ENCODE measurements around the gene ALK. TPM values are rescaled to one million over a fixed set of nuclear protein-coding genes. Genes with fewer than 3 reads are reported as not detected.

ALK gene
- polyA plus RNA-seq, 1 of the 3 experiments (the other 2 are of a cell fraction): 0.30 TPM

GRCh38 chr2:29755829-29756228, 165.6 kb downstream of the ALK start:
- Histone ChIP-seq H3K4me3 (ENCODE audit: low read depth in 2 of 2, low read length in 1 of 2) (no peak overlapping the region), H3K36me3 (replicated peaks in 1 of 2; ENCODE audit: control insufficient read depth in 1 of 2, insufficient read depth in 2 of 2, low read length in 1 of 2) (no peaks in the 10 kb centered on the region), H3K9me3 (no peaks in the 10 kb centered on the region), H4K20me1 (ENCODE audit: insufficient read depth) (no peaks in the 10 kb centered on the region; the same call in 1 of the 2 replicates), H3K79me2 (ENCODE audit: insufficient read depth) (no peaks in the 10 kb centered on the region), H3K9ac (no peak overlapping the region), H3K27me3 (ENCODE audit: insufficient read depth) (no peaks in the 10 kb centered on the region), H3K4me1 (ENCODE audit: control insufficient read depth in 1 of 2, insufficient read depth in 2 of 2, low read depth in 1 of 2, low read length in 1 of 2) (peaks cover 14 to 54% of the 10 kb centered on the region in 2 experiments; a peak in 3 of 4 replicates), H2AFZ (ENCODE audit: low read depth) (no peak overlapping the region), H3K9me2 (no peaks in the 10 kb centered on the region), H3K4me2 (no peak overlapping the region), H3F3A (replicated peaks; ENCODE audit: insufficient read depth) (peaks cover 17% of the 10 kb centered on the region), H3K27ac (ENCODE audit: low read depth in 2 of 2, low read length in 1 of 2) (no peak overlapping the region)
- TF ChIP-seq TCF12 (IDR thresholded peaks at IDR 0.05): no peak
- TF ChIP-seq, protein P1, sequence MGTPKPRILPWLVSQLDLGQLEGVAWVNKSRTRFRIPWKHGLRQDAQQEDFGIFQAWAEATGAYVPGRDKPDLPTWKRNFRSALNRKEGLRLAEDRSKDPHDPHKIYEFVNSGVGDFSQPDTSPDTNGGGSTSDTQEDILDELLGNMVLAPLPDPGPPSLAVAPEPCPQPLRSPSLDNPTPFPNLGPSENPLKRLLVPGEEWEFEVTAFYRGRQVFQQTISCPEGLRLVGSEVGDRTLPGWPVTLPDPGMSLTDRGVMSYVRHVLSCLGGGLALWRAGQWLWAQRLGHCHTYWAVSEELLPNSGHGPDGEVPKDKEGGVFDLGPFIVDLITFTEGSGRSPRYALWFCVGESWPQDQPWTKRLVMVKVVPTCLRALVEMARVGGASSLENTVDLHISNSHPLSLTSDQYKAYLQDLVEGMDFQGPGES (IDR thresholded peaks at IDR 0.05; ENCODE audit: low read depth, low read length): no peak
- no peak for TF ChIP-seq MXI1 (IDR thresholded peaks at IDR 0.05; ENCODE audit: low read depth, low read length)
- no peak for TF ChIP-seq FOXM1 (IDR thresholded peaks at IDR 0.05; ENCODE audit: low read depth)
- no peak for TF ChIP-seq FOXJ3 (CRISPR knock-in tag; IDR thresholded peaks at IDR 0.05)
- TF ChIP-seq GATA2 (CRISPR knock-in tag; IDR thresholded peaks at IDR 0.05): no peak
- TF ChIP-seq POLR2AphosphoS5 (IDR thresholded peaks at IDR 0.05; ENCODE audit: low read depth, low read length): no peak
- TF ChIP-seq JUND (IDR thresholded peaks at IDR 0.05): no peak
- no peak for TF ChIP-seq SMC3 (IDR thresholded peaks at IDR 0.05; ENCODE audit: low read depth, low read length)
- TF ChIP-seq, protein P2, sequence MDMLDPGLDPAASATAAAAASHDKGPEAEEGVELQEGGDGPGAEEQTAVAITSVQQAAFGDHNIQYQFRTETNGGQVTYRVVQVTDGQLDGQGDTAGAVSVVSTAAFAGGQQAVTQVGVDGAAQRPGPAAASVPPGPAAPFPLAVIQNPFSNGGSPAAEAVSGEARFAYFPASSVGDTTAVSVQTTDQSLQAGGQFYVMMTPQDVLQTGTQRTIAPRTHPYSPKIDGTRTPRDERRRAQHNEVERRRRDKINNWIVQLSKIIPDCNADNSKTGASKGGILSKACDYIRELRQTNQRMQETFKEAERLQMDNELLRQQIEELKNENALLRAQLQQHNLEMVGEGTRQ (IDR thresholded peaks at IDR 0.05; ENCODE audit: borderline replicate concordance, low read depth, low read length): no peak
- no peak for TF ChIP-seq REST (IDR thresholded peaks at IDR 0.05; ENCODE audit: low read depth, low read length)
- no peak for TF ChIP-seq FOSL2 (IDR thresholded peaks at IDR 0.05; ENCODE audit: borderline replicate concordance, low read depth)
- TF ChIP-seq RAD21 (IDR thresholded peaks at IDR 0.05; ENCODE audit: low read length): no peak
- no peak for TF ChIP-seq RFX5 (IDR thresholded peaks at IDR 0.05; ENCODE audit: low read length)
- no peak for TF ChIP-seq YY1 (IDR thresholded peaks at IDR 0.05; ENCODE audit: low read depth)
- TF ChIP-seq TAF1 (IDR thresholded peaks at IDR 0.05; ENCODE audit: borderline replicate concordance, low read depth, low read length): no peak
- no peak for TF ChIP-seq SIN3A (IDR thresholded peaks at IDR 0.05; ENCODE audit: borderline replicate concordance, low read depth, low read length)
- TF ChIP-seq PBX3 (IDR thresholded peaks at IDR 0.05): no peak
- POLR2A ChIA-PET: no interaction called here
- CTCF ChIA-PET: no interaction called here
- WGBS (ENCODE audit: low lambda C conversion rate): 85% methylated on average over 5 of the region's 5 CpGs
- DNase-seq: no peak
